DOHH2 (cell line): Measurements from ENCODE around the gene LYZL2.

Source experiments
- H3F3A ChIP-seq: fragments of 200-600 bp; sonication (generic), shearing (Covaris generic); 2 replicates; pipeline ENCODE4 v1.6.0; 2016; ENCODE audit warnings: antibody characterized with exemption, mild to moderate bottlenecking; ENCODE audit not compliant: control insufficient read depth, insufficient read depth
- H3K27ac ChIP-seq: fragments of 200-600 bp; sonication (generic); 2 replicates; pipeline ENCODE4 v1.5.1; 2014; ENCODE audit warnings: low read depth, mild to moderate bottlenecking, low read length, moderate library complexity
- H3K27me3 ChIP-seq: fragments of 200-600 bp; sonication (generic); 2 replicates; pipeline ENCODE4 v1.6.1; 2014; ENCODE audit warnings: mild to moderate bottlenecking, low read length, mixed read lengths; ENCODE audit not compliant: control insufficient read depth
- H3K36me3 ChIP-seq: fragments of 200-600 bp; sonication (generic); 2 replicates; pipeline ENCODE4 v1.6.1; 2014; ENCODE audit warnings: mild to moderate bottlenecking, low read length, moderate library complexity, mixed read lengths; ENCODE audit not compliant: control insufficient read depth
- H3K4me1 ChIP-seq: fragments of 200-600 bp; sonication (generic); 2 replicates; pipeline ENCODE4 v1.6.1; 2014; ENCODE audit warnings: mild to moderate bottlenecking, low read length, mixed read lengths; ENCODE audit not compliant: control insufficient read depth
- H3K4me2 ChIP-seq: fragments of 200-600 bp; sonication (generic); 2 replicates; pipeline ENCODE4 v1.6.0; 2014; ENCODE audit warnings: mild to moderate bottlenecking, low read length, moderate library complexity
- H3K4me3 ChIP-seq: fragments of 200-600 bp; sonication (generic); 2 replicates; pipeline ENCODE4 v1.5.1; 2014; ENCODE audit warnings: mild to moderate bottlenecking, low read length, mixed read lengths
- H3K79me2 ChIP-seq: fragments of 200-600 bp; sonication (generic); 2 replicates; pipeline ENCODE4 v1.6.1; 2014; ENCODE audit warnings: mild to moderate bottlenecking, low read length, mixed read lengths; ENCODE audit not compliant: control insufficient read depth
- H3K9me2 ChIP-seq: fragments of 200-600 bp; sonication (generic); replicated peaks from 2 replicates; pipeline ENCODE4 v1.6.1; 2014; ENCODE audit warnings: mild to moderate bottlenecking, low read length, mixed read lengths; ENCODE audit not compliant: control insufficient read depth
- H3K9me3 ChIP-seq: fragments of 200-600 bp; sonication (generic); 2 replicates; pipeline ENCODE4 v1.6.1; 2014; ENCODE audit warnings: antibody characterized with exemption, low read length, mixed read lengths; ENCODE audit not compliant: control insufficient read depth, insufficient read depth
- H4K20me1 ChIP-seq: fragments of 200-600 bp; sonication (generic); 2 replicates; pipeline ENCODE4 v1.6.0; 2014; ENCODE audit warnings: low read depth, mild to moderate bottlenecking, antibody characterized with exemption, low read length, moderate library complexity; ENCODE audit not compliant: control insufficient read depth, insufficient read depth
- EZH2phosphoT487 ChIP-seq: fragments of 200-600 bp; sonication (generic); IDR thresholded peaks from 2 replicates; pipeline ENCODE4 v1.6.1; 2017; ENCODE audit warnings: borderline replicate concordance, mild to moderate bottlenecking, antibody characterized with exemption, low read length, moderate library complexity, mixed read lengths
- TF ChIP-seq, protein P1 (sequence below): fragments of 200-600 bp; sonication (generic); IDR thresholded peaks from one replicate; pipeline ENCODE4 v1.5.1; 2014; ENCODE audit warnings: antibody characterized with exemption, mild to moderate bottlenecking, low read depth, low read length; ENCODE audit not compliant: poor library complexity, severe bottlenecking

Gene LYZL2

DNA sequence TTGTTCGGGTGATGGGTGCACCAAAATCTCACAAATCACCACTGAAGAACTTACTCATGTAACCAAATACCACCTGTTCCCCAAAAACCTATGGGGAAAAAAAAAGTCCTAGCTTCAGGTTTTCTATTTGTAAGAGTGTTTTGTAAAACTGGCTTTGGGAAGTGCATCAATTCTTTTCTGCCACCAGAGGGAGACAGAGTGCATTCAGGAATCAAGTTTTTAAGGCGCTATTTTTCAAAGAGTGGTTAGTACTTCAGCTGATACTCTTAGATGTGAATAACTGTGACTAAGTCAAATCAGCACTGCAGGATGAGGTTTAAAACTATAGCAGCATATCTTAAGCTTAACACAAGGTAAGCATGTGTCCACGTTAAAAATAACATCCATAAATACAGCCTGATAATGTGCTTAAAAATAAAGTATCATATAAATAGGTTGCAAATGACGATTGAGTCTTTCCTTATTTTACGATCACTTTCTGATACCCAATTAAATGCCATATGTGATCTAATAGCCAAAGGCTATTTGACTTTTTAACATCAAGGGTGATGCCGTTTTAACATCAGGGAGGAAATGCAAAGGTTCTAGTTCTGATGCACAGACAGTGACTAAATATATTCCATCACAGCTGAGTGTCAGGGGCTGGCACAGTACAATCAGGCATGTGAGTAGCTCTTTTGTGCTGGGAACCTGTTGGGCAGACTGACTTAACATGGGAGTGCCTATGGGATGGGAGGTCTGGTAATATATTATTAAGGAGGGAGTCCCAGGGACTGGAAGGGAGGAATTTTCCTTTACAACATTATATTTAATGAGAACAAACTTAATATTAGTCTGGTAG lies 10.6 kb upstream of the LYZL2 start:
- H3K27me3 ChIP-seq = peaks cover 24% of the 10 kb centered on the region
- no peaks in the 10 kb centered on the region for H3F3A ChIP-seq
- H3K36me3 ChIP-seq = no peaks in the 10 kb centered on the region
- no peaks in the 10 kb centered on the region for H3K4me1 ChIP-seq
- no peaks in the 10 kb centered on the region for H4K20me1 ChIP-seq
- no peak overlapping the region for H3K4me2 ChIP-seq
- TF ChIP-seq, protein P1, sequence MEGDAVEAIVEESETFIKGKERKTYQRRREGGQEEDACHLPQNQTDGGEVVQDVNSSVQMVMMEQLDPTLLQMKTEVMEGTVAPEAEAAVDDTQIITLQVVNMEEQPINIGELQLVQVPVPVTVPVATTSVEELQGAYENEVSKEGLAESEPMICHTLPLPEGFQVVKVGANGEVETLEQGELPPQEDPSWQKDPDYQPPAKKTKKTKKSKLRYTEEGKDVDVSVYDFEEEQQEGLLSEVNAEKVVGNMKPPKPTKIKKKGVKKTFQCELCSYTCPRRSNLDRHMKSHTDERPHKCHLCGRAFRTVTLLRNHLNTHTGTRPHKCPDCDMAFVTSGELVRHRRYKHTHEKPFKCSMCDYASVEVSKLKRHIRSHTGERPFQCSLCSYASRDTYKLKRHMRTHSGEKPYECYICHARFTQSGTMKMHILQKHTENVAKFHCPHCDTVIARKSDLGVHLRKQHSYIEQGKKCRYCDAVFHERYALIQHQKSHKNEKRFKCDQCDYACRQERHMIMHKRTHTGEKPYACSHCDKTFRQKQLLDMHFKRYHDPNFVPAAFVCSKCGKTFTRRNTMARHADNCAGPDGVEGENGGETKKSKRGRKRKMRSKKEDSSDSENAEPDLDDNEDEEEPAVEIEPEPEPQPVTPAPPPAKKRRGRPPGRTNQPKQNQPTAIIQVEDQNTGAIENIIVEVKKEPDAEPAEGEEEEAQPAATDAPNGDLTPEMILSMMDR = peak; percentile 85
- TF ChIP-seq EZH2phosphoT487 = no peak
- H3K9me3 ChIP-seq = no peaks in the 10 kb centered on the region
- H3K79me2 ChIP-seq = no peaks in the 10 kb centered on the region
- no peaks in the 10 kb centered on the region for H3K9me2 ChIP-seq
- H3K27ac ChIP-seq = no peak overlapping the region
- H3K4me3 ChIP-seq = no peak overlapping the region

DNA sequence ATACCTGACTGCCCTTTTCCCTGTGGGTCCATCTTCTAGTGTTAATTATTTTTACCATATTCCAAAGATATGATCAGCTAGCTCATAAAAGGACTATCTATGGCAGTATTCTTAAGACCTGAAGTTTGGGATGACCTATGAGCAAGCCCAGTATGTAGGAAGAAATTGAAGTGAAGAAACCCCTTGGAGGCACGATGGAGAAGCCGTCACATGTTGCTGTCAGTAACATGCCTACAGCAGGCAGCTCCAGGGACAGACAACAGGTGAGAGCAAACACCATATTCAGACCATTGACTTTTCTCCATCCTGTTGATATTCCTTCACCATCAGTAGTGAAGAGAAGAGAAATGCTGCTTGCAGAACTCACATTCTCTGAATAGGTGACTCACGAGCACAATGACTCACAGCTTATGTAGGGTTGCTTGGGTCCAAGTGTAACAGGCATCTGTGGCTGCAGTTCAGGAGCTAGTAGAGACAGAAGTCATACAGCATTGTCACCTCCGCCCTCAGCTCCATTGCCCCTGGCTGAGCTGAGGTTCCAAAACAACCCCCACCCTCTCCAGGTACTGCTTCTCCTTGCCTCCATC lies 8.4 kb upstream of the LYZL2 start:
- no peak for TF ChIP-seq EZH2phosphoT487
- TF ChIP-seq, protein P1 = no peak
- Histone ChIP-seq H3K4me1 (no peaks in the 10 kb centered on the region), H3K27ac (no peak overlapping the region), H3K4me3 (no peak overlapping the region), H3K4me2 (no peak overlapping the region), H3F3A (no peaks in the 10 kb centered on the region), H3K79me2 (no peaks in the 10 kb centered on the region), H3K36me3 (no peaks in the 10 kb centered on the region), H3K9me3 (no peaks in the 10 kb centered on the region), H4K20me1 (no peaks in the 10 kb centered on the region), H3K9me2 (no peaks in the 10 kb centered on the region), H3K27me3 (peaks cover 25% of the 10 kb centered on the region)

DNA sequence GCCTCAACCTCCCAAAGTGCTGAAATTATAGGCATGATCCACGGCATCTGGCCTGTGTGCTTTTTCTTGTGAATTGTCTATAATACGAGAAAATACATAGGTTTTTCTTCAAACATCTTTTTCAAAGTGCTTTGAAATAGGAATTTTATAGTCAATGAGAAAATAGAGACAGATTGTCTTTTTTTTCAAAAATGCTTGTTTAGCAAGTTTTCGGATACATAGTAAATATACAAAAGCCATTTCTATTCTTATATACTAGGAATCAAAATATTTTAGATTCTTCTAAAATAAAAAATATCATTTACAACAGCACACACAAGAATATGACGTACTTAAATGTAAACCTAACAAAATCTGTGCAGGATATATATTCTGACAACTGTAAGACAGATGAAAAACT lies 1.6 kb upstream of the LYZL2 start:
- Histone ChIP-seq H3K4me1 (no peaks in the 10 kb centered on the region), H3K27ac (no peak overlapping the region), H3K9me3 (no peaks in the 10 kb centered on the region), H3K4me2 (no peak overlapping the region), H4K20me1 (no peaks in the 10 kb centered on the region), H3K36me3 (no peaks in the 10 kb centered on the region), H3K27me3 (peaks cover 15% of the 10 kb centered on the region), H3K9me2 (no peaks in the 10 kb centered on the region), H3K4me3 (no peak overlapping the region), H3K79me2 (no peaks in the 10 kb centered on the region), H3F3A (no peaks in the 10 kb centered on the region)
- TF ChIP-seq EZH2phosphoT487 = no peak
- TF ChIP-seq, protein P1 = no peak
